Adrenal gland (tissue), 5 donors: ENCODE results near the gene TRRAP.

Experiments
- POLR2A ChIP-seq, 2 donors: fragments of 450-650 bp; IDR thresholded peaks; one replicate each; pipeline ENCODE4 v1.6.1; 2017; ENCODE audit warnings: antibody characterized with exemption in 2 of 2, mild to moderate bottlenecking in 2 of 2, moderate library complexity in 1 of 2
- TF ChIP-seq, protein P1 (sequence below), 6 experiments: fragments of 450-650 bp in 4 of 6; fragments of 200-600 bp in 2 of 6; sonication (generic) in 1 of 6; IDR thresholded peaks; 1 replicate in 5 of 6; 2 replicates in 1 of 6; pipeline versions ENCODE4 v1.5.1 to v1.8.0; 2016 to 2021; ENCODE audit warnings: antibody characterized with exemption in 6 of 6, mild to moderate bottlenecking in 2 of 6, moderate library complexity in 1 of 6
- donor health status: DM: no; HTN: no; CAD: no.

DNA sequence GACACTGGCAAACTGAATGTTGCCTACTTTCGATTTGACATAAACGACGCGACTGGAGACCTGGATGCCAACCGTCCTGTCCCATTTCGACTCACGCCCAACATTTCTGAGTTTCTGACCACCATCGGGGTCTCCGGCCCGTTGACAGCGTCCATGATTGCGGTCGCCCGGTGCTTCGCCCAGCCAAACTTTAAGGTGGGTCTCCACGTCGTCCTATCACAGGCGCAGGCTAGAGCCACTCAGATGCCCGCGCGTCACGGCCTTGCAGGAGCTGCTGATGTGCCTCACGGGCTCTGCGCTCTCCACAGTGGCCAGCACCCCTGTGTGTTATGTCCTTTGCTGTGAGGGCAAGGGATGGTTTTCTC lies 133.0 kb downstream of the TRRAP start:
- TF ChIP-seq, protein P1, sequence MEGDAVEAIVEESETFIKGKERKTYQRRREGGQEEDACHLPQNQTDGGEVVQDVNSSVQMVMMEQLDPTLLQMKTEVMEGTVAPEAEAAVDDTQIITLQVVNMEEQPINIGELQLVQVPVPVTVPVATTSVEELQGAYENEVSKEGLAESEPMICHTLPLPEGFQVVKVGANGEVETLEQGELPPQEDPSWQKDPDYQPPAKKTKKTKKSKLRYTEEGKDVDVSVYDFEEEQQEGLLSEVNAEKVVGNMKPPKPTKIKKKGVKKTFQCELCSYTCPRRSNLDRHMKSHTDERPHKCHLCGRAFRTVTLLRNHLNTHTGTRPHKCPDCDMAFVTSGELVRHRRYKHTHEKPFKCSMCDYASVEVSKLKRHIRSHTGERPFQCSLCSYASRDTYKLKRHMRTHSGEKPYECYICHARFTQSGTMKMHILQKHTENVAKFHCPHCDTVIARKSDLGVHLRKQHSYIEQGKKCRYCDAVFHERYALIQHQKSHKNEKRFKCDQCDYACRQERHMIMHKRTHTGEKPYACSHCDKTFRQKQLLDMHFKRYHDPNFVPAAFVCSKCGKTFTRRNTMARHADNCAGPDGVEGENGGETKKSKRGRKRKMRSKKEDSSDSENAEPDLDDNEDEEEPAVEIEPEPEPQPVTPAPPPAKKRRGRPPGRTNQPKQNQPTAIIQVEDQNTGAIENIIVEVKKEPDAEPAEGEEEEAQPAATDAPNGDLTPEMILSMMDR (IDR thresholded peaks at IDR 0.05): no peak
- TF ChIP-seq POLR2A (IDR thresholded peaks at IDR 0.05): no peak
